GM19397 (cell line): ENCODE measurements around the gene NECTIN3.
A peak's percentile ranks its signal among the peaks of the same experiment; 100 is the strongest.

Experiments
- ATAC-seq: cut with Tn5 transposase; IDR thresholded peaks from one replicate; pipeline ENCODE4 v1.9.1; 2021; ENCODE audit warnings: mild to moderate bottlenecking, moderate library complexity; ENCODE audit not compliant: unreplicated experiment

Gene NECTIN3, protein sequence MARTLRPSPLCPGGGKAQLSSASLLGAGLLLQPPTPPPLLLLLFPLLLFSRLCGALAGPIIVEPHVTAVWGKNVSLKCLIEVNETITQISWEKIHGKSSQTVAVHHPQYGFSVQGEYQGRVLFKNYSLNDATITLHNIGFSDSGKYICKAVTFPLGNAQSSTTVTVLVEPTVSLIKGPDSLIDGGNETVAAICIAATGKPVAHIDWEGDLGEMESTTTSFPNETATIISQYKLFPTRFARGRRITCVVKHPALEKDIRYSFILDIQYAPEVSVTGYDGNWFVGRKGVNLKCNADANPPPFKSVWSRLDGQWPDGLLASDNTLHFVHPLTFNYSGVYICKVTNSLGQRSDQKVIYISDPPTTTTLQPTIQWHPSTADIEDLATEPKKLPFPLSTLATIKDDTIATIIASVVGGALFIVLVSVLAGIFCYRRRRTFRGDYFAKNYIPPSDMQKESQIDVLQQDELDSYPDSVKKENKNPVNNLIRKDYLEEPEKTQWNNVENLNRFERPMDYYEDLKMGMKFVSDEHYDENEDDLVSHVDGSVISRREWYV

DNA sequence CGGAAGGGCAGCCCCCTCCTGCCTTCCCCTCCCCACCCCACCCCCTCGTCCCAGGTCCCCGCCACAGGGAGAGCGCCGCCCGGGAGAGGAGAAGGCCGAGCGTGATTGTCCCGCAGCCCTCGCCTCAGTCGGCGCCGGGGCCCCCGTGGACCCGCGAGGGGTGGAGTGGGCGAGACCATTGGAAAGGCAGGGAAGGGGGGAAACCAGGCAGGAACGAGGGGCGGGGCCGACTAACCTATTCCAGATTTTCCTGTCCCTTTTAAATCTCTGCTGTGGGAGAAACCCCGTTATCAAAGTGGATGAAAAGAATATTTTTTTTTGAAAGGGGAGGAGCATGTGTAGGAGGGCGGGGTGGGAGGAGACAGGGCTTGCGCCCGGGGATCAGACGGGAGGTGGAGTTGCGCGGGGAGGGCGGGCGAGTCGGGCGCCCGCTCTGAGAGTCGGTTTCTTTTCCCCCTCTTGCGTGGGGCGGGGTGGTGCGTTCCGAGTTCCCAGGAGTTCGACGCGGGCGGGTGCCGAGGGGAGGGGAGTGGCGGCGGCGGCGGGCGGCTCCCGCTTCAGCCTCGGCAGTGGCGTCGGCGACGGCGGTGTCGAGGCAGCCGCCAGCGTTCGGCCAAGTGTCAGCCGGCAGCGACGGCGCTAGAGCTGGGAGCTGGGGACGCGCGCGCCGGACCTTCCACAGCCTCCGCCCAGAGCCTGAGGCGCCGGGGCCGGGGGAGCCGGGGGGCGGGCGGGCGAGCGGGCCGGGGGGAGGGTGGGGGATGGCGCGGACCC lies at the start of gene NECTIN3:
Gene NECTIN3 (plus strand): TSS at position 560 of the 774 bp plus-strand sequence. CDS start 202 bp downstream, at position 762.
- peak; percentile 83 for ATAC-seq

DNA sequence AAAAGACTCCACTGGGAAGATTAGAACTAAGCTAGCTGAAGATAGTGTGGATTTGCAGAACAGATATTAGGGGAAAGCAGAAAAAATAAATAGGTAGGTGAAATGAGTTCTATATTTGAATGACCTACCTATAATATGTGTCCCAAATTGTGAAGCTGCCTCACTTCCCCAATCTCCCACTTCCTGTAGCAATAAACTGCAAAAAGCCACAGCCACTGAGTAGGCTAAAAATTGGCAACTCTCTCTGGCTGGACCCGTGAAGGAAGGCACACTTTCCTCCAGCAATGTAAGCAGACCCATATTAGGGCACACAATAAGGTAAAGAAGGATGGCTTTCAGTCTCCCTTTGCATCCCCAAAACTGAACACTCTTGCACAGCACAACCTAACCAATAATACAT lies 43.7 kb upstream of the NECTIN3 start:
- ATAC-seq: no peak

DNA sequence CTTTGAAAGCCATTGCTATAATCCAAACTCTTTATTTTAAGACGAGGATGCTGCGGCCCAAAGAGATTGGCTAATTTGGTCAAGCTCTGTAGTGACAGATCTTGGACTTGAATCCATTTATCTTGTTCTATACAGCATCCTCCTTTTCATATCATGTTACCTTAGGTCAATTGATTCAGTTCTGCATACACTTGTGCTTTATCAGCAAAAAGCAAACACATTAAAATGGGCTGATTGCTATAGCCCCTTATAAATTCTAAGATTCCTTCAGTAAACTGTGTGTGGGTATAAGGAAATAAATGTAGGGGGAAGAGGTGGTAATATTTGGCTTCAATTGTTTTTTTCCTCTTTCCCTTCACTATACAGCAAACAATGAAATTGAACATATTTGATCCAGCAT lies 40.1 kb upstream of the NECTIN3 start:
- no peak for ATAC-seq

DNA sequence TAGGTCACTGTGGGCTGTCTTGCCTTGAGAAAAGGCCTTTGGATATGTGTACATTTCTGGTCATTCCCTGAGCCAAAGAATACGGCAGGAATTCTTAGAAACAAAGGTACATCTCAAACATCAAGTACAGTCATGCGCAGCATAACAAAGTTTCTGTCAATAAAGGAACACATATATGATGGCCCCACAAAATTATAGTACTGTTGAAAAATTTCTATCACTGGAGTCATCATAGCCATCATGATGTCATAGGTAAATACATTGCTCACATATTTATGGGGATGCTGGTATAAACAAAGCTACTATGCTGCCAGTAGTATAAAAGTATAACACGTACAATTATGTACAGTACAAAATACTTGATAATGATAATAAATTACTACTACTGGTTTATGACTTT lies 38.9 kb upstream of the NECTIN3 start:
- ATAC-seq: no peak

DNA sequence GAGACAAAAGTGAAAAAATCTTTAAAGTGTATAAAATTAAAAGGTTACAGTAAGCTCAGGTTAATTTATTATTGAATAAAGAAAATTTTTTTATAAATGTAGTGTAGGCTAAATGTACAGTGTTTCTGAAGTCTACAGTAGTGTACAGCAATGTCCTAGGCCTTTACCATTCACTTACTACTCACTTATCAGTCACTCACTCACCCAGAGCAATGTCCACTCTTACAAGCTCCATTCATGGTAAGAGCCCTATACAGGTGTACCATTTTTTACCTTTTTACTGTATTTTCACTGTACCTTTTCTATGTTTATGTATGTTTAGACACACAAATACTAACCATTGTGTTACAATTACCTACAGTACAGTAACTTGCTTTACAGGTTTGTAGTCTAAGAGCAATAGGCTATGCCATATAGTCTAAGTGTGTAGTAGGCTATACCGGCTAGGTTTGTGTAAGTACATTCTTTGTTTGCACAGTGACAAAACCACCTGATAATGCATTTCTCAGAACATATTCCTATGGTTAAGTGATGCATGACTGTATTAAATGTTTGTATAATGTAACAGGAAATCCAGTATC lies 38.1 kb upstream of the NECTIN3 start:
- ATAC-seq: no peak

DNA sequence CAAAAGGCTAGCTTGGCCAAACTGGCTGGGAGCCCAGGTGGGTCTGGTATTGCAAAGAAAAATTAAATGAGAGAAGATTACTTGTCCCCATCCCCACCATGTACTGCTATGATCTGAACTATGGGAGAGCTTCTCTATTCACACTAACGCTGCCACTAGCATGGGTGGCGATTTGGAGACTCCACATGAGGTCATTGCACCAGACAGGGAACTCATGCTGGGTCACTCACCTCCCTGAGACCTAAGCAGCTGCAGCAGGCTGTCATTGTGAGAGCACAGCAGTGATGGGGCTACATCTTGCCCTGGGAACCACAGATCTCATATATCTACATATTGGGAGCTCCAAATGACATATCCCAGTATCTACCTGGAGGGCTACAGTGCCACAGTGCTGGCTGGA lies 36.3 kb upstream of the NECTIN3 start:
- ATAC-seq: no peak

DNA sequence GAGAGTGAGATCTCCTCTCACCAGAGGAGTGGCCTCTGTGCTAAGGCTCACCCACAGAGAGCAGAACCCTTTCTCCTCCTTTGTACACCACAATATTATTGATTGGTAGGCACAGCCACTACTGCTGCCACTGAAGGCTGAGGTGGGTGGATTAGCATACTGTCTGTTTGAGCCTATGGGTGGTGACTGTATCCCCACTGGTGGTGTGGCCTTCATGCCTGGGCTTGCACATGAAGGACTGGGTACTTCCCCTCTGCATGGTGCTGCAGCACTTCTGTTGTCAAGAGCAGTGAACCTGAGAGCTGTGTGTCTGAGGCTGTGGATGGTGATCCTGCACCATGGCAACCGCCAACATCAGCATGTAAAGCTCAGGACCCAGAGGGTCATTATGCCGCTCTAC lies 35.7 kb upstream of the NECTIN3 start:
- ATAC-seq: no peak

DNA sequence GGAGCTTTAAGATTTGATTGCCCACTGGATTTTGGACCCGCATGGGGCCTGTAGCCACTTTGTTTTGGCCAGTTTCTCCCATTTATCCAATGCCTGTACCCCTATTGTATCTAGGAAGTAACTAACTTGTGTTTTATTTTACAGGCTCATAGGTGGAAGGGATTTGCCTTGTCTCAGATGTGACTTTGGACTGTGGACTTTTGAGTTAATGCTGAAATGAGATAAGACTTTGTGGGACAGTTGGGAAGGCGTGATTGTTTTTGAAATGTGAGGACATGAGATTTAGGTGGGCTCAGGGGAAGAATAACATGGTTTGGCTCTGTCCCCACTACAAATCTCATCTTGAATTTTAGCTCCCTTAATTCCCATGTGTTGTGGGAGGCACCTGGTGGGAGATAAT lies 30.7 kb upstream of the NECTIN3 start:
- no peak for ATAC-seq

DNA sequence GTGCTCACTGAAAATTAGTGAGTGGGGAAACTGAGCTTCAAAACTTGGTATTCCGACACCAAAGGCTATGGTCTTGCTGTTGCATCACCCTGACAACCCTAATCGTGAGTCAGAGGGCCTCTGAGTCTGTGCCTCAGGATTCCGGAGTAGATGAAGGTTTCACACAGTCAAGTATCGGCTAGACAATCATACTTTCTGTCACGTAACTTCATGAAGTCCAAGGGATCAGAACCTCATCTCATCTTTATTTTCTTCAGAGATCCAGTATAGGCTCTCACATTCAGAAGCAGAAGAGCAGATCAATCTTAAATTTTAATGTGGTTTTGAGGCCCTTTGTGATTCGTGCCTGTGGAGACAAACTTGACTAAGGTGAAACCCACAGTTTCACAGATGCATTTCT lies 26.1 kb upstream of the NECTIN3 start:
- ATAC-seq: no peak

DNA sequence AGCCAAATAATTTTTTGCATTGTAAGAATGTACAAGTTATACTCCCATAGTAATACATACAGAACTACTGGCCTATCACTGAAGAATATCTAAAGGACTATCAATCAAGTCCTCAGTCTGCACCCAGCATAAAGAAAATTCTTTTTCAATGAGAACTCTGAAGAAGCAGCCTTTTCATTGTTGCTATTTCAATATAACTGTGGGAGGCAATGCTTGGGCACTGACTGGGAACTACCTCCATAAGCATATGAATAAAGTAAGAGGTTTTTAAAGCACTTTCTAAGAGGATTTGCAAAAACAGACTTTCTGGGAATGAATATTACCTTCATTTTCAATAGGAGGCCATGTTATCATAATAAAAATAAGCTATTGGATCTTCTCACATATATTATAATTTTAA lies 24.6 kb upstream of the NECTIN3 start:
- no peak for ATAC-seq

DNA sequence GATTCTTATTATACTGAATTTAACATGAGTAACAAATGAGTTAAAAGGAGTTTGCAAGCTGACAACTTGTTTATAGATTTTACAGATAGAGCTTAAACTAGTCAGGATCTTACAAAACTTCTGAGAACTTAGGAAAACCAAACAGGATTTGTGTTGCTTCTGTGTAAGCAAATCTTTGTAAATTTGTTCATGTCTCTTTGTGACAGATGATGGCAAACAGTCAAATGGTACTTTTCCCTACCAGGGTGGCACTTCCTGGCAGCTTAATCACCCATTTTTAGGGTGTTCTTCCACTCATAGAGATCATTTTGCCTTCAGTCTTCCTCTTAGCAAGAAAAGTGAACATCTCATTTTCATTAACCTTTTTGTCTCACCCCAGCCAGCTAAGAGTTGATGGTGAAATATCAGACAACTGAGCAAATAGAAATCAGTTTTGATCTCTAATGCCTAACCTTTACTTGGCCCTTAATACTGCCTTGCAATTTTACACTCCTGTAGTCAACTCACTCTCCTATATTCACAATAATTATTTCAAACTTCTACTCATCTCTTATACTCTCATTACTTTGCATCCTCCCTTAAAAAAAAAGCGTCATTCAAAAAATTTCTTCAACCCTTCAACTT lies 23.7 kb upstream of the NECTIN3 start:
- ATAC-seq: no peak

DNA sequence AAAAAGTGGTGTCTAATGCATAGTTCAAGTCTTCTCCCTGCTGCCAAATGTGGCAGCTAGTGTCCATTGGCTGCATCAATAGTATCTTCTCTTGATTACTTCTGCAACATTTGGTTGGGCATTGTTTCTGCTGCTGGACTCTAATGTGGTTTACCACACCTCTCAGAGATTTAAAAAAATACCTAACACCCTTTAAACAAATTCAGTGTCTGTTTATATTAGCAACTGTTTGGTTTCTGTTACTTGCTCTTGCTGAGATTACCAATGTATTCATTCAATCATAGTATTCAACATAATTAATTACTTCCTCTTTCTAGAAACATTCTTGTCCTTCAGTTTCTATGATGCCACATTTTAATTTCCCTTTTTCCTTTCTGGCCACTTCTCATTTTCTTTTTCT lies 20.3 kb upstream of the NECTIN3 start:
- ATAC-seq: no peak

DNA sequence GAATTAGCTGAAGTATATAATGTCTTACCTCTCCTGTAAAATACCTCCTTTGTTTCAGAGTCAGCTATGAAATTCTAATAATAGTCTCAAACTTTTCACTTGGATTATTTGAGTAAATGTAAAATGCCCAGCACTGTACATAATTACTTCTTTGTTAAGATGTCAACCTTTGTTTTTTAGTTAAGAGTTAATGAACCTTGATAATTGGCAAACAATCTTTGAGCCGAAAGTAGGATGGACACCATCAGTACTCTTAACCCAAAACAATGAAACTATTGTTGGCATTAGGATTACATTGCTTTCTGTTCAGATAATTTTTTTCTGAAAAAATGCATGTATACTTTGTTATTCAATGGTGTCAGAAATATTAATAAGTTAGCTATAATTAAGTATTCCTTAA lies 3.0 kb upstream of the NECTIN3 start:
- no peak for ATAC-seq

DNA sequence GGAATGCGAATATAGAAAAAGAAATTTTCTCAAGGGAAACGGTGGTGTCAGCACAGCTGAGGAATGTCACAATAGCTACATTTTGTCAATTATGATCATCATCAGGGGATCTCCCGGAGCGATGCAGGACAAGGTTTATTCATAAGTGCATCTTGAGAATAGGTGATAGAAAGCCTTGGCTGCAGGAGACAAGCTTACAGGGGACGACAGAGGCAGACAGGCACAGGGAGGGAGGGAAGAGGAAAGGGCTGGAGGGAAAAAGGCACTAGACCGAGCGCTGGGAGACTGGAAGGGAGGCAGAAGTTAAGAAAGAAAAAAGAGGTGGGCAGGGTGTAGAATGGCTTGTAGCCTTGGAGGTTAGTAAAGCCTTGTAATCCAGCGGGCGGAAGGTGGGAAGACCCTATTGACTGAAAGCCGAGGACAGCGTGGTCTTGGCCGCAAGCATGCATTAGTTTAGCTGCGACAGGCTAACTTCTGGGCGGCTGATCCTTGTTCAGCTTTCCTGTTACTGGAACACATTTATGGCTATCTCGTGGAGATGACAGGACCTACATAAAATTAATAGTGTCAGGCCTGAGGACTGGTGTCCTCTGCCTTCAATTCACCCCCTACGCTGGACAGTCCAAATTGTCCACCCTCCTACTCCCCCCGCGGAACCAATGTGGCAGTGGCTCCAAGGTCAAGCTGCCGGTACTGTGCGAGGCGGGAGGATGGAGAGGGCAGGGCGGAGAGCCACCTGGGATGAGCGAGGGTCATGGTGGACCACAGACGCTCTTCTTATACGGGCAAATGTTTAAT lies 1.4 kb upstream of the NECTIN3 start:
- no peak for ATAC-seq

DNA sequence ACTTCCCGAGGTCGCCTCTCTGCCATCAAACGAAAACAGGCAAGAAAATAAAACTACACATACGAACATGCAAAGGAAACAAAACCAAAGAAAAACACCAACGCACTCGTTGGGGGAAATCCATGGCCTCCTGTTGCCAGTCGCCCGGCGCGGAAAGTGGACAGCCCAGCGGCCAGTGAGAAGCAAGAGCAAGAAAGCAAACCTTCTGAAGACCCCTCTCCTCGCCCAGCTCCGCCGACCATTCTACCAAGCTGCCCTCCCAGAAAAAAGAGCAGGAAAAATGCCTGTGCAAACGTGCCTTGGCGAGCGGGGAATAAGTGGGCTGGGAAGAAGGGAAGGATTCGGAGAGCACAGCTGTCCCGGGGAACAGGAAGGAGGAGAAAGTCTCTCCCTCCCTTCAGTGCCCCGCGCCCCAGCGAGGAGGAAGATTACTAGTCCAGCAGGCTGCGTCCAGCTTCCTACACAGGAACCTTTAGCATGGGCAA lies 802 bp upstream of the NECTIN3 start:
- ATAC-seq: no peak

DNA sequence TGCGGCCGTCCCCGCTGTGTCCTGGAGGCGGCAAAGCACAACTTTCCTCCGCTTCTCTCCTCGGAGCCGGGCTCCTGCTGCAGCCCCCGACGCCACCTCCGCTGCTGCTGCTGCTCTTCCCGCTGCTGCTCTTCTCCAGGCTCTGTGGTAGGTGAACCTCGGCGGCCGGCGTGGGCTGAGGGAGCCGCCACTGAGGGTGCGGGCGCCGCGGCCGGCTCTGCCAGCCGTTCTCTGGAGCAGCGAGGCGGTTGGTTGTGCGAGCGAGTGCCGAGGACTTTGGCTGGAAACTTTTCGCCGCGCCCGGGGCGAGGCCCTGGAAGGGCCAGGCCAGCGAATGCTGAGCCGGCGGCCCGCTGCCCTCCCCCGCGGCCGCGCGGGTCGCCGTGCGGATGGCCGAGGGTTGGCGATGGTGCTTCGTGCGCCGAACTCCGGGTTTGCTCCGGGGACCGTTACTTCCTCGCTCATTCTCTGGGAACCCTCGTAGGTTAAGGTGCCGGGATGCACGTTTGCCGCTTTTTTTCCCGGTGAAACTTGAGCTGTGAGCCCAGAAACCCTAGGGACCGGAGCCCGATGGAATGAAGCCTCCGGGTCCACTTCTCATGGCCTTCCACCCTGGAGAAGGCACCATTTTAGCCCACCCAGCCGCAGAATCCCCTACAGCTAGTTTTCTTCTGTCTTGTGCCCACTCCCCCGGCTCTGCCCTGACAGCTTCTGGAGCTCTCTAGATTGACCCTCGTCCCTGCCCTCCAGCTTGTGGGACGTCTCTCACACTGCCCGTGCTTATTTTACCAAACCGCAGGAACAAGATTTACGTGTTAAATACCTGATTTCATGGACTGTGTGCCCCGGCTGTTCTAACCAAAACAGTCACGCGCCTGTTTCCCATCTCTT lies 660 bp downstream of the NECTIN3 start:
- ATAC-seq: peak; percentile 41

DNA sequence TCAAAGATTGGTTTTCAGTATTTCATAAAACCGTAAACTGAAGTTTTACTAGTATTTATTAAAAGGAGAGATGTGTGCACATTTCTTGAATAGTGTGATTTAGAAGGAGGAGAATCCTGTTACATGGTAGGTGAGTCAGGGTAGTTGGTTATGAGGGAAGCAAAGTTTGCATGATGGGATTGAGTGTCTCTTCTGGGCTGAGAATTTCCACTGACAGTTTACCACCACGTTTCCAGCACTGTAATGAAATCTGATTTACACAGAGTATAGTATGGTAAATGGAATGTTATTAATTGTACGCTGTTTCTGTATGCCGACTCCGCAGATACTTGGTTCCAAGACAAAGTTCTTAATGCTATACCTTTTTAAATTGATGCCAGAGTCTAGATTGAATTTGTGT lies 1.6 kb downstream of the NECTIN3 start:
- ATAC-seq: no peak

DNA sequence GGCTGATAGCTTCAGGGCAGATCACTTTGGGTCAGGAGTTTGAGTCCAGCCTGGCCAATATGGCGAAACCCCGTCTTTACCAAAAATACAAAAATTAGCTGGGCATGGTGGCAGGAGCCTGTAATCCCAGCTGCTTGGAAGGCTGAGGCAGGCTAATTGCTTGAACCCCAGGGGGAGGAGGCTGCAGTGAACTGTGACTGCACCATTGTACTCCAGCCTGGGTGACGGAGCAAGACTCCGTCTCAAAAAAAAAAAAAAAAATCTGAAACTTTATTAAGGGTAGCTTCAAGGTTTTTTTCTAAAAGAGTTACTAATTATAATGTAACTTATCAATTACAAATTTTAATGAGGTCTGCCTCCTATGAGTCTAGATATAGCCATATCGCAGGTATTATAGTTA lies 5.1 kb downstream of the NECTIN3 start:
- no peak for ATAC-seq

DNA sequence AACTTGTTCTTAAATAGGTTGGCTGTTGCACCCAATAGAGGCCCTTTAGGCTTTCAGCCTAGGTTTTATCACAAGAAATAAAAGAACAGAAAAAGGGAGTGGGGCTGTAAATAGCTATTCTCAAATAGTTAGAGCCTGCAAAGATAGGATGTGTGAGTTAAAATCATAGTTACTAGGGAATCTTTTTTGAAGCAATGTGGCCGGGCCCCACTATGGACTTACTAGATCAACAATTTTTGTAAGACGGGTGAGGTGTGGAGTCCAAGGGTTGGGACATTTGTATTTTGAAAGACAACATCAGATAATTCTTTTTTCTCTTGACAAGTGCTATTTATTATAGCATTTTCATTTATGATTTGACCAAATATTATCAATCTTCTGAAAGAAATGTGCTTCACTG lies 5.8 kb downstream of the NECTIN3 start:
- ATAC-seq: no peak
